SK-N-MC (cell line): ENCODE data around the gene DCLK1.

Source experiments
- EZH2 ChIP-seq: fragments of 200-600 bp; sonication (generic); IDR thresholded peaks from one replicate; pipeline ENCODE4 v1.6.1; 2017; ENCODE audit warnings: antibody characterized with exemption
- FOXP2 ChIP-seq: optimal IDR thresholded peaks from 2 replicates; pipeline ENCODE3; 2011; ENCODE audit warnings: mild to moderate bottlenecking, moderate library complexity; ENCODE audit not compliant: insufficient read depth; ENCODE audit errors: extremely low read length, control extremely low read depth
- POLR2AphosphoS5 ChIP-seq: IDR thresholded peaks from 2 replicates; pipeline ENCODE4 v1.6.1; 2012; ENCODE audit warnings: mild to moderate bottlenecking, low read depth, low read length, borderline replicate concordance

GRCh38 chr13:35908226-35908625, 223.0 kb downstream of the DCLK1 start:
- TF ChIP-seq POLR2AphosphoS5 (no peak), EZH2 (no peak), FOXP2 (no peak)
